Hematopoietic multipotent progenitor cell treated with erythropoietin and hydrocortisone succinate and interleukin-3 and kit ligand, for 8 days (in vitro differentiated cells): Measurements from ENCODE around the gene GPR25.
"Not testable (repeated sequence)": the region's sequence is repeated elsewhere in the genome, so short reads cannot be mapped to it uniquely, and the experiment has no call there.

Source experiments
- DNase-seq: peaks from one replicate; pipeline ENCODE4 v3.0.0-alpha.2; 2015

Gene GPR25

GRCh38 chr1:200895801-200896530 lies 23.2 kb downstream of the GPR25 start:
- no peak for DNase-seq

GRCh38 chr1:200896531-200897196 lies 23.9 kb downstream of the GPR25 start:
- DNase-seq, result no peak

GRCh38 chr1:200897259-200897658 lies 24.5 kb downstream of the GPR25 start:
- no peak for DNase-seq

GRCh38 chr1:200899015-200899386 lies 26.2 kb downstream of the GPR25 start:
- DNase-seq, result no peak

GRCh38 chr1:200899451-200899915 lies 26.7 kb downstream of the GPR25 start:
- no peak for DNase-seq

- no peak for DNase-seq
These were observed 27.4 kb downstream of the GPR25 start for GRCh38 chr1:200899954-200900867.

- DNase-seq, result no peak
These were observed 28.1 kb downstream of the GPR25 start for GRCh38 chr1:200900877-200901276.

GRCh38 chr1:200901350-200901749 lies 28.6 kb downstream of the GPR25 start:
- DNase-seq, result no peak

- DNase-seq, result no peak
These were observed 29.1 kb downstream of the GPR25 start for GRCh38 chr1:200901796-200902444.

GRCh38 chr1:200903793-200904192 lies 31.0 kb downstream of the GPR25 start:
- no peak for DNase-seq

GRCh38 chr1:200904772-200905171 lies 32.0 kb downstream of the GPR25 start:
- no peak for DNase-seq

GRCh38 chr1:200905411-200906052 lies 32.8 kb downstream of the GPR25 start:
- DNase-seq, result no peak

GRCh38 chr1:200906491-200906890 lies 33.7 kb downstream of the GPR25 start:
- DNase-seq, result no peak

- no peak for DNase-seq
These were observed 34.9 kb downstream of the GPR25 start for GRCh38 chr1:200907611-200908097.

GRCh38 chr1:200908191-200908868 lies 35.5 kb downstream of the GPR25 start:
- DNase-seq, result no peak

GRCh38 chr1:200909071-200909470 lies 36.3 kb downstream of the GPR25 start:
- DNase-seq, result no peak

- no peak for DNase-seq
These were observed 37.0 kb downstream of the GPR25 start for GRCh38 chr1:200909757-200910239.

GRCh38 chr1:200911361-200911760 lies 38.6 kb downstream of the GPR25 start:
- DNase-seq, result no peak

- not testable (repeated sequence) for DNase-seq
These were observed 39.2 kb downstream of the GPR25 start for GRCh38 chr1:200911936-200912335.

GRCh38 chr1:200912737-200913407 lies 40.1 kb downstream of the GPR25 start:
- DNase-seq, result no peak

- DNase-seq, result no peak
These were observed 43.4 kb downstream of the GPR25 start for GRCh38 chr1:200916152-200916551.
